ENCODE data around the gene FGD4.

DNA sequence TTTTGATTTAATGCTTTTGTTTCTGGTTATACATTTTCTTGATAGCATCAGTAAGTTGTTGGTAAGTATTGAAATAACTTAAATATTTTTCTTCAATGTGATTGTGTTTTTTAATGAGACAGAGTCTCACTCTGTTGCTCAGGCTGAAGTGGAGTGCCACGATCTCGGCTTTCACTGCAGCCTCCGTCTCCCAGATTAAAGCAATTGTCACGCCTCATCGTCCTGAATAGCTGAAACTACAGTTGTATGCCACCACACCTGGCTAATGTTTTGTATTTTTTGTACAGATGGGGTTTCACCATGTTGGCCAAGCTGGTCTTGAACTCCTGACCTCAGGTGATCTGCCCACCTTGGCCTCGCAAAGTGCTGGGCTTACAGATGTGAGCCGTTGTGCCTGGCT is 78.8 kb downstream of the FGD4 start:
- TF ChIP-seq POLR2A (IDR thresholded peaks at IDR 0.05) (no peak), POLR2AphosphoS5 (IDR thresholded peaks at IDR 0.05) (no peak)
- TF ChIP-seq, protein P1, sequence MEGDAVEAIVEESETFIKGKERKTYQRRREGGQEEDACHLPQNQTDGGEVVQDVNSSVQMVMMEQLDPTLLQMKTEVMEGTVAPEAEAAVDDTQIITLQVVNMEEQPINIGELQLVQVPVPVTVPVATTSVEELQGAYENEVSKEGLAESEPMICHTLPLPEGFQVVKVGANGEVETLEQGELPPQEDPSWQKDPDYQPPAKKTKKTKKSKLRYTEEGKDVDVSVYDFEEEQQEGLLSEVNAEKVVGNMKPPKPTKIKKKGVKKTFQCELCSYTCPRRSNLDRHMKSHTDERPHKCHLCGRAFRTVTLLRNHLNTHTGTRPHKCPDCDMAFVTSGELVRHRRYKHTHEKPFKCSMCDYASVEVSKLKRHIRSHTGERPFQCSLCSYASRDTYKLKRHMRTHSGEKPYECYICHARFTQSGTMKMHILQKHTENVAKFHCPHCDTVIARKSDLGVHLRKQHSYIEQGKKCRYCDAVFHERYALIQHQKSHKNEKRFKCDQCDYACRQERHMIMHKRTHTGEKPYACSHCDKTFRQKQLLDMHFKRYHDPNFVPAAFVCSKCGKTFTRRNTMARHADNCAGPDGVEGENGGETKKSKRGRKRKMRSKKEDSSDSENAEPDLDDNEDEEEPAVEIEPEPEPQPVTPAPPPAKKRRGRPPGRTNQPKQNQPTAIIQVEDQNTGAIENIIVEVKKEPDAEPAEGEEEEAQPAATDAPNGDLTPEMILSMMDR (IDR thresholded peaks at IDR 0.05) = no peak
